Adrenal gland (tissue), 12 donors: ENCODE results near the gene RCC2. TPM values are rescaled to one million over a fixed set of nuclear protein-coding genes. Genes with fewer than 3 reads are reported as not detected.

Experiments
- DNase-seq, 7 donors: peaks; one replicate each; pipeline ENCODE4 v3.0.0-alpha.2; 2019 to 2020
- H3K27ac ChIP-seq, 5 donors: fragments of 200-600 bp; sonication (generic) in 4 of 5; 1 replicate in 3 of 5; 2 replicates in 2 of 5; pipeline versions ENCODE4 v1.5.1 to v1.8.0; 2016 to 2020; ENCODE audit warnings: mild to moderate bottlenecking in 1 of 5
- H3K27me3 ChIP-seq: fragments of 200-600 bp; 2 replicates; pipeline ENCODE4 v1.8.0; 2021
- H3K36me3 ChIP-seq, 2 donors: fragments of 200-600 bp; replicated peaks in 1 of 2; 1 replicate in 1 of 2; 2 replicates in 1 of 2; pipeline versions ENCODE4 v1.5.1 to v1.8.0; 2018 to 2022
- H3K4me1 ChIP-seq, 2 donors: fragments of 200-600 bp; replicated peaks in 1 of 2; 1 replicate in 1 of 2; 2 replicates in 1 of 2; pipeline versions ENCODE4 v1.5.1 to v1.8.0; 2018 to 2021
- H3K4me3 ChIP-seq, 4 donors: fragments of 200-600 bp; sonication (generic) in 3 of 4; one replicate each; pipeline ENCODE4 v1.5.1; 2016 to 2018
- H3K9me3 ChIP-seq, 3 donors: fragments of 200-600 bp; sonication (generic) in 1 of 3; replicated peaks in 1 of 3; 1 replicate in 2 of 3; 2 replicates in 1 of 3; pipeline versions ENCODE4 v1.5.1 to v1.8.0; 2016 to 2021
- CTCF ChIP-seq, 6 experiments: fragments of 450-650 bp in 4 of 6; fragments of 200-600 bp in 2 of 6; sonication (generic) in 1 of 6; IDR thresholded peaks; 1 replicate in 5 of 6; 2 replicates in 1 of 6; pipeline versions ENCODE4 v1.5.1 to v1.8.0; 2016 to 2021; ENCODE audit warnings: antibody characterized with exemption in 6 of 6, mild to moderate bottlenecking in 2 of 6, moderate library complexity in 1 of 6
- POLR2A ChIP-seq, 2 donors: fragments of 450-650 bp; IDR thresholded peaks; one replicate each; pipeline ENCODE4 v1.6.1; 2017; ENCODE audit warnings: antibody characterized with exemption in 2 of 2, mild to moderate bottlenecking in 2 of 2, moderate library complexity in 1 of 2
- WGBS, 4 donors: extraction: QIAGEN DNeasy Blood & Tissue Kit in 2 of 4; methylation state at CpG; one replicate each; pipeline versions ENCODE4 v1.1.5 to v1.1.7; 2013 to 2017; 5-methylcytosine and 5-hydroxymethylcytosine counted together
- intact Hi-C, 2 donors: fragments of 100-400 bp; cut with DNase I; formaldehyde crosslinking; loops; one replicate each; pipeline versions ENCODE4 v1.14.1 to v1.15.0; 2022 to 2023
- polyA plus RNA-seq, 3 donors: library from polyadenylated mRNA; stranded (reverse); fragments of 200-250 nt in 2 of 3; fragments of 350-450 nt in 1 of 3; fragmentation: Illumina TruSeq in 1 of 3; extraction: RNeasy Lipid Tissue Mini Kit (QIAGEN cat#74804) in 1 of 3; gene quantifications; one replicate each; pipeline ENCODE4 v1.2.3, GENCODE V29; 2013 to 2014
- total RNA-seq, 9 donors: library from RNA; depleted of rRNA in 4 of 9; stranded (reverse); fragments of >200 nt in 4 of 9; fragments of 120-200 nt in 1 of 9; fragmentation: NEBNext Ultra II Directional in 1 of 9; extraction: Animal tissue kit (Norgen Biotek cat#: 25700) in 1 of 9; gene quantifications; one replicate each; pipeline versions ENCODE4 v1.1.0 to v1.2.4, GENCODE V29; 2013 to 2023
- donor health status: healthy with polysubstance abuse.
- donor health status: Bipolar disorder and iron deficiency.
- donor health status: DM: yes; HTN: yes; CAD: no.
- donor health status: DM: no; HTN: no; CAD: no.
- donor health status: DM: no; HTN: no; CAD: no.
- donor health status: DM: yes; HTN: yes; CAD: no.

Gene RCC2
- total and polyA plus RNA-seq, 12 donors, result 19.3 to 38.3 (median 28.6) TPM

DNA sequence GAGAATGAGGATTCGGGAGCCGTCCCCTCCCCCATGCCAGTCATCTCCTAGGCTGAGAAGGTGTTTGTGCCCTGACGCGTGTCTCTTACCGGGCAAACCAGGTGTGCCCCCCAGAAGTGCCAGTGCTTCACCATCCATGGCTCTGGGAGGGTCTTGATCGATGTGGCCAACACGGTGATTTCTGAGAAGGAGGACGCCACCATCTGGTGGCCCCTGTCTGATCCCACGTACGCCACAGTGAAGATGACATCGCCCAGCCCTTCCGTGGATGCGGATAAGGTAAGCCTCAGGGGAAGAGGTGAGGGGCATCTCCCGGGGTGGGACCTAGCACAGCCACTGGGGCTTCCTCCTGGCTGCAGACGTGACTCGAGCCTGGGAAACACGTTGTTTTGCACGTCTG lies 66.5 kb downstream of the RCC2 start:
- Histone ChIP-seq H3K4me3 (no peak overlapping the region), H3K4me1 (no peaks in the 10 kb centered on the region), H3K36me3 (no peaks in the 10 kb centered on the region), H3K27ac (no peak overlapping the region), H3K27me3 (no peaks in the 10 kb centered on the region), H3K9me3 (no peaks in the 10 kb centered on the region)
- DNase-seq, result no peak
- TF ChIP-seq CTCF (IDR thresholded peaks at IDR 0.05), result no peak
- TF ChIP-seq POLR2A (IDR thresholded peaks at IDR 0.05), result no peak
- intact Hi-C loops, result no loop called here
- 70 to 79% (median 75%) methylated on average over 13 to 18 of the region's 18 CpGs for WGBS, 4 donors

GRCh38 chr1:17371896-17372295 lies 67.6 kb downstream of the RCC2 start, which contains the start of gene PADI6:
Gene PADI6 (plus strand): TSS chr1:17372196. CDS start chr1:17372246, 50 bp downstream.
- Histone ChIP-seq H3K4me1 (no peaks in the 10 kb centered on the region), H3K27me3 (no peaks in the 10 kb centered on the region), H3K27ac (no peak within 1 kb of the TSS), H3K36me3 (no peaks in the 10 kb centered on the region), H3K4me3 (no peak within 1 kb of the TSS), H3K9me3 (no peaks in the 10 kb centered on the region)
- TF ChIP-seq CTCF (IDR thresholded peaks at IDR 0.05) (no peak), POLR2A (IDR thresholded peaks at IDR 0.05) (no peak)
- DNase-seq, result no peak
- intact Hi-C loops, result no loop called here
- 38 to 79% (median 54%) methylated on average over 1 to 7 of the region's 7 CpGs for WGBS, 4 donors

GRCh38 chr1:17370618-17371017 lies 68.9 kb downstream of the RCC2 start:
- TF ChIP-seq POLR2A (IDR thresholded peaks at IDR 0.05), result no peak
- TF ChIP-seq CTCF (IDR thresholded peaks at IDR 0.05), result no peak
- Histone ChIP-seq H3K4me1 (no peaks in the 10 kb centered on the region), H3K4me3 (no peak overlapping the region), H3K27ac (no peak overlapping the region), H3K9me3 (no peaks in the 10 kb centered on the region), H3K27me3 (no peaks in the 10 kb centered on the region), H3K36me3 (no peaks in the 10 kb centered on the region)
- WGBS, 4 donors, result 47 to 60% (median 56%) methylated on average over 2 of the region's 2 CpGs
- intact Hi-C loops, result no loop called here
- DNase-seq, result no peak

DNA sequence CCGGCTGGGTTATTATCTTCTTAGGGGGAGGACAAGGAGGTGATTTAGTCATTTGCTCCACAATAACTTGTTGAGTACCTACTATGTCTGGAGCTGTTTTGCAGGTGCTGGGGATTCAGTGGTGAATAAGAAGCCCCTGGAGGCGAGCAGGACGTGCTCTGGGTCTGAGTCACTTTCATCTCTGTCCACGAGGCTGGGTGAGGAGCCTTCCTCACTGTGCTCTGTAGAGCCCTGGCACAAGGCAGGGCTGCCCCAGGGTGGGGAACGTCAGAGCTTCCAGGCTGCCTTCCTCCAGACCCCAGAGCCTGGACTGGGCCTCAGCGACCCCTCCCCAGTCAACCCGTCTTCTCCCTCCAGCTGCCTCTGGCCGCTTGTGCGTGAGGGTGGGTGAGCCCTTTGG lies 70.0 kb downstream of the RCC2 start:
- intact Hi-C loops, result loop anchor here in 1 of 2 donors (10.0 kb wide), 1 partner anchor 1135 kb away; no protein-coding TSS in a partner anchor
- no peaks in the 10 kb centered on the region for H3K4me1 ChIP-seq
- no peak overlapping the region for H3K4me3 ChIP-seq
- H3K27me3 ChIP-seq, result no peaks in the 10 kb centered on the region
- no peaks in the 10 kb centered on the region for H3K9me3 ChIP-seq
- WGBS, 4 donors, result 60 to 78% (median 72%) methylated on average over 6 to 9 of the region's 9 CpGs
- DNase-seq, result no peak
- TF ChIP-seq POLR2A (IDR thresholded peaks at IDR 0.05), result no peak
- TF ChIP-seq CTCF (IDR thresholded peaks at IDR 0.05), result no peak
- no peaks in the 10 kb centered on the region for H3K36me3 ChIP-seq
- H3K27ac ChIP-seq, result no peak overlapping the region
